Endodermal cell (in vitro differentiated cells): Measurements from ENCODE around the gene AKR1C4. TPM values are rescaled to one million over a fixed set of nuclear protein-coding genes. Genes with fewer than 3 reads are reported as not detected.

Experiments
- DNase-seq: peaks from one replicate; pipeline ENCODE4 v3.0.0-alpha.2; 2017
- H3K27ac ChIP-seq: 2 replicates; pipeline ENCODE4 v1.5.1; 2013; ENCODE audit warnings: mild to moderate bottlenecking, low read depth, low read length, moderate library complexity
- H3K27me3 ChIP-seq: 2 replicates; pipeline ENCODE4 v1.6.1; 2013; ENCODE audit warnings: mild to moderate bottlenecking, low read length, moderate library complexity; ENCODE audit not compliant: insufficient read depth, control insufficient read depth, poor library complexity, severe bottlenecking
- H3K36me3 ChIP-seq: 2 replicates; pipeline ENCODE4 v1.7.0; 2013; ENCODE audit warnings: mild to moderate bottlenecking, low read length, moderate library complexity; ENCODE audit not compliant: control insufficient read depth, insufficient read depth
- H3K4me1 ChIP-seq: one replicate; pipeline ENCODE4 v1.7.0; 2013; ENCODE audit warnings: low read length; ENCODE audit not compliant: control insufficient read depth, insufficient read depth
- H3K4me3 ChIP-seq: 2 replicates; pipeline ENCODE4 v1.5.1; 2013; ENCODE audit warnings: mild to moderate bottlenecking, low read length, moderate library complexity
- H3K9ac ChIP-seq: 2 replicates; pipeline ENCODE4 v1.6.1; 2013; ENCODE audit warnings: mild to moderate bottlenecking, low read length, moderate library complexity; ENCODE audit not compliant: poor library complexity, severe bottlenecking; ENCODE audit errors: extremely low read depth
- H3K9me3 ChIP-seq: 2 replicates; pipeline ENCODE4 v1.6.1; 2013; ENCODE audit warnings: mild to moderate bottlenecking, low read length, moderate library complexity; ENCODE audit not compliant: control insufficient read depth
- H3K27ac Mint-ChIP-seq: 2 replicates; pipeline ENCODE4 v1.8.0; 2020; ENCODE audit warnings: mixed read lengths
- H3K27me3 Mint-ChIP-seq: 2 replicates; pipeline ENCODE4 v1.8.0; 2021; ENCODE audit warnings: mild to moderate bottlenecking, mixed read lengths; ENCODE audit not compliant: insufficient read depth
- H3K36me3 Mint-ChIP-seq: 2 replicates; pipeline ENCODE4 v1.8.0; 2020; ENCODE audit warnings: low read depth, mixed read lengths
- H3K4me1 Mint-ChIP-seq: 2 replicates; pipeline ENCODE4 v1.8.0; 2020; ENCODE audit warnings: mixed read lengths
- H3K4me3 Mint-ChIP-seq: 2 replicates; pipeline ENCODE4 v1.8.0; 2020; ENCODE audit warnings: mild to moderate bottlenecking, moderate library complexity, mixed read lengths
- H3K9me3 Mint-ChIP-seq: 2 replicates; pipeline ENCODE4 v1.8.0; 2020; ENCODE audit warnings: mild to moderate bottlenecking, mixed read lengths
- CTCF ChIP-seq: fragments of 200-600 bp; sonication (generic); conservative IDR thresholded peaks from 2 replicates; pipeline ENCODE4 v1.5.0; 2021; ENCODE audit warnings: antibody characterized with exemption, mild to moderate bottlenecking
- WGBS, 2 experiments: methylation state at CpG; one replicate each; pipeline versions ENCODE4 v1.1.5 to v1.1.7; 2013; ENCODE audit warnings: missing lambda C conversion rate in 2 of 2, mixed read lengths in 1 of 2; ENCODE audit not compliant: insufficient coverage in 1 of 2, insufficient read length in 1 of 2; 5-methylcytosine and 5-hydroxymethylcytosine counted together
- total RNA-seq, 2 donors: library from RNA; stranded (reverse); fragmentation: NEBNext Ultra II Directional in 1 of 2; extraction: Animal tissue kit (Norgen Biotek cat#: 25700) in 1 of 2; gene quantifications; 2 replicates in 1 of 2; 3 replicates in 1 of 2; pipeline ENCODE4 v1.2.1, GENCODE V29; 2021

Gene AKR1C4
- total RNA-seq, 2 donors from 2014 or later: not detected

- TF ChIP-seq CTCF: no peak
- Histone ChIP-seq H3K9ac (no peak overlapping the region), H3K4me1 (no peaks in the 10 kb centered on the region), H3K4me3 (no peak overlapping the region), H3K27ac (no peak overlapping the region), H3K9me3 (peaks cover 8% of the 10 kb centered on the region), H3K27me3 (no peaks in the 10 kb centered on the region), H3K36me3 (no peaks in the 10 kb centered on the region)
- no peaks in the 10 kb centered on the region for H3K27me3 Mint-ChIP-seq
- H3K9me3 Mint-ChIP-seq: peaks cover 4% of the 10 kb centered on the region
- DNase-seq: no peak
- WGBS, 2 experiments: 63 to 67% methylated on average over 2 of the region's 2 CpGs
- H3K4me3 Mint-ChIP-seq: no peak overlapping the region
- no peaks in the 10 kb centered on the region for H3K36me3 Mint-ChIP-seq
- H3K4me1 Mint-ChIP-seq: peaks cover 32% of the 10 kb centered on the region
- peak overlapping the region; percentile 48 for H3K27ac Mint-ChIP-seq
Observed at GRCh38 chr10:5188358-5188757, 8.3 kb upstream of the AKR1C4 start.

GRCh38 chr10:5194431-5194830 lies 2.2 kb upstream of the AKR1C4 start:
- DNase-seq: no peak
- Histone ChIP-seq H3K9me3 (no peaks in the 10 kb centered on the region), H3K4me1 (no peaks in the 10 kb centered on the region), H3K27me3 (no peaks in the 10 kb centered on the region), H3K36me3 (no peaks in the 10 kb centered on the region), H3K4me3 (no peak overlapping the region), H3K9ac (no peak overlapping the region), H3K27ac (no peak overlapping the region)
- H3K27me3 Mint-ChIP-seq: no peaks in the 10 kb centered on the region
- no peak for TF ChIP-seq CTCF
- H3K9me3 Mint-ChIP-seq: no peaks in the 10 kb centered on the region
- no peak overlapping the region for H3K27ac Mint-ChIP-seq
- H3K36me3 Mint-ChIP-seq: no peaks in the 10 kb centered on the region
- no peaks in the 10 kb centered on the region for H3K4me1 Mint-ChIP-seq
- 90 to 93% methylated on average over 2 of the region's 3 CpGs for WGBS, 2 experiments
- no peak overlapping the region for H3K4me3 Mint-ChIP-seq

- 93 to 97% methylated on average over 3 to 6 of the region's 6 CpGs for WGBS, 2 experiments
- TF ChIP-seq CTCF: no peak
- Histone ChIP-seq H3K36me3 (no peaks in the 10 kb centered on the region), H3K27me3 (no peaks in the 10 kb centered on the region), H3K4me1 (no peaks in the 10 kb centered on the region), H3K9me3 (no peaks in the 10 kb centered on the region), H3K4me3 (no peak overlapping the region), H3K27ac (no peak overlapping the region), H3K9ac (no peak overlapping the region)
- no peak for DNase-seq
- H3K27ac Mint-ChIP-seq: no peak overlapping the region
- H3K36me3 Mint-ChIP-seq: no peaks in the 10 kb centered on the region
- no peak overlapping the region for H3K4me3 Mint-ChIP-seq
- H3K4me1 Mint-ChIP-seq: no peaks in the 10 kb centered on the region
- H3K27me3 Mint-ChIP-seq: no peaks in the 10 kb centered on the region
- peaks cover 3% of the 10 kb centered on the region for H3K9me3 Mint-ChIP-seq
Observed at GRCh38 chr10:5195727-5196374, 786 bp upstream of the AKR1C4 start.
